ENCODE measurements around the gene CALD1.
A peak's percentile ranks its signal among the peaks of the same experiment; 100 is the strongest.

The CALD1 gene

DNA sequence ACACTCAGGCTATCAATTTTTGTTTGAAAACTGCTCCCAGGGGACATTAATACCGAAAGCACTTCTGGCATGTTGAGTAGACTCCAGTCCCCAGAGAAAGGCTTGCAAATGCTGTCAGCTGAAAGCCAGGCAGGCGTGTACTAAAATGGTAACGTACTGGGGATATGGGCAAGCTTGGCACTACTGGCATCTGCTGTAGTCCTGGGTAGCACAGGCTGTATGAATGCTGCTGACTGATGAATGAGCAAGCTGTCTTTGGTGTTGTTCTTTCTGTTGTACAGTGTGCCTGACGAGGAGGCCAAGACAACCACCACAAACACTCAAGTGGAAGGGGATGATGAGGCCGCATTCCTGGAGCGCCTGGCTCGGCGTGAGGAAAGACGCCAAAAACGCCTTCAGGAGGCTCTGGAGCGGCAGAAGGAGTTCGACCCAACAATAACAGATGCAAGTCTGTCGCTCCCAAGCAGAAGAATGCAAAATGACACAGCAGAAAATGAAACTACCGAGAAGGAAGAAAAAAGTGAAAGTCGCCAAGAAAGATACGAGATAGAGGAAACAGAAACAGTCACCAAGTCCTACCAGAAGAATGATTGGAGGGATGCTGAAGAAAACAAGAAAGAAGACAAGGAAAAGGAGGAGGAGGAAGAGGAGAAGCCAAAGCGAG lies 153.4 kb downstream of the CALD1 start:
- Histone ChIP-seq H3K9me3 (peaks cover 4% of the 10 kb centered on the region; the same call in 1 of the 2 replicates), H3K36me3 (peaks cover 96% of the 10 kb centered on the region), H3K27me3 (no peaks in the 10 kb centered on the region), H3K4me3 (peak overlapping the region; percentile 16; the same call in 1 of the 2 replicates), H3K27ac (peak overlapping the region; percentile 70), H3K4me2 (peak overlapping the region; percentile 81), H3K4me1 (peaks cover 48% of the 10 kb centered on the region), H4K20me1 (peaks cover 31% of the 10 kb centered on the region), H3K9ac (peak overlapping the region; percentile 54; the same call in 1 of the 2 replicates)
- TF ChIP-seq Cebpa-rat (IDR thresholded peaks at IDR 0.05): no peak

DNA sequence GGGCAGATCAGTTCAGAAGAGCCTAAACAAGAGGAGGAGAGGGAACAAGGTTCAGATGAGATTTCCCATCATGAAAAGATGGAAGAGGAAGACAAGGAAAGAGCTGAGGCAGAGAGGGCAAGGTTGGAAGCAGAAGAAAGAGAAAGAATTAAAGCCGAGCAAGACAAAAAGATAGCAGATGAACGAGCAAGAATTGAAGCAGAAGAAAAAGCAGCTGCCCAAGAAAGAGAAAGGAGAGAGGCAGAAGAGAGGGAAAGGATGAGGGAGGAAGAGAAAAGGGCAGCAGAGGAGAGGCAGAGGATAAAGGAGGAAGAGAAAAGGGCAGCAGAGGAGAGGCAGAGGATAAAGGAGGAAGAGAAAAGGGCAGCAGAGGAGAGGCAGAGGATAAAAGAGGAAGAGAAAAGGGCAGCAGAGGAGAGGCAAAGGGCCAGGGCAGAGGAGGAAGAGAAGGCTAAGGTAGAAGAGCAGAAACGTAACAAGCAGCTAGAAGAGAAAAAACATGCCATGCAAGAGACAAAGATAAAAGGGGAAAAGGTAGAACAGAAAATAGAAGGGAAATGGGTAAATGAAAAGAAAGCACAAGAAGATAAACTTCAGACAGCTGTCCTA lies 154.1 kb downstream of the CALD1 start:
- Histone ChIP-seq H3K4me2 (peak overlapping the region; percentile 81), H3K27ac (peak overlapping the region; percentile 70), H3K4me3 (peak overlapping the region; percentile 16; the same call in 1 of the 2 replicates), H3K9ac (peak overlapping the region; percentile 54; the same call in 1 of the 2 replicates), H3K4me1 (peaks cover 48% of the 10 kb centered on the region), H3K9me3 (peaks cover 3% of the 10 kb centered on the region; the same call in 1 of the 2 replicates), H3K36me3 (peaks cover 96% of the 10 kb centered on the region), H3K27me3 (no peaks in the 10 kb centered on the region), H4K20me1 (peaks cover 31% of the 10 kb centered on the region)
- TF ChIP-seq Cebpa-rat (IDR thresholded peaks at IDR 0.05): no peak

DNA sequence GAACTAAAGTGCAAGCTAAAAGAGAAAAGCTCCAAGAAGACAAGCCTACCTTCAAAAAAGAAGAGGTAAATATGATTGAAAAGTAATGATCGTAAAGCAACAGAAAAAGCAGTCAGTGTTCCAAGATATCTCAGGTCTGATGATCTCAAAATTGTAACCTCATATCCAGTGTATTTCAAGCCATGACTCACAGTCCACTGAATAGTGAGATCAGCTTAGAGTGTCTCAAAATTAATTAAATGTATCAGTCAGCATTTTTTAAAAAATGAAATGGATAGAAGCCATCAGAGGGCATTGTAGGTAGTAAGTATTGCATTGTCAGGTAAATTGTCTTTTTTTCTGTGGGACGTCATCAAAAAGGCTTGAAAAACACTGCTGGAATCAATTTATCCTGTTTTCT lies 156.3 kb downstream of the CALD1 start:
- peaks cover 39% of the 10 kb centered on the region for H3K4me1 ChIP-seq
- no peak for TF ChIP-seq Cebpa-rat (IDR thresholded peaks at IDR 0.05)
- no peak overlapping the region for H3K4me3 ChIP-seq
- no peak overlapping the region for H3K27ac ChIP-seq
- H3K9ac ChIP-seq: no peak overlapping the region
- peaks cover 22% of the 10 kb centered on the region for H4K20me1 ChIP-seq
- H3K27me3 ChIP-seq: no peaks in the 10 kb centered on the region
- no peaks in the 10 kb centered on the region for H3K9me3 ChIP-seq
- peaks cover 96% of the 10 kb centered on the region for H3K36me3 ChIP-seq
- H3K4me2 ChIP-seq: no peak overlapping the region

DNA sequence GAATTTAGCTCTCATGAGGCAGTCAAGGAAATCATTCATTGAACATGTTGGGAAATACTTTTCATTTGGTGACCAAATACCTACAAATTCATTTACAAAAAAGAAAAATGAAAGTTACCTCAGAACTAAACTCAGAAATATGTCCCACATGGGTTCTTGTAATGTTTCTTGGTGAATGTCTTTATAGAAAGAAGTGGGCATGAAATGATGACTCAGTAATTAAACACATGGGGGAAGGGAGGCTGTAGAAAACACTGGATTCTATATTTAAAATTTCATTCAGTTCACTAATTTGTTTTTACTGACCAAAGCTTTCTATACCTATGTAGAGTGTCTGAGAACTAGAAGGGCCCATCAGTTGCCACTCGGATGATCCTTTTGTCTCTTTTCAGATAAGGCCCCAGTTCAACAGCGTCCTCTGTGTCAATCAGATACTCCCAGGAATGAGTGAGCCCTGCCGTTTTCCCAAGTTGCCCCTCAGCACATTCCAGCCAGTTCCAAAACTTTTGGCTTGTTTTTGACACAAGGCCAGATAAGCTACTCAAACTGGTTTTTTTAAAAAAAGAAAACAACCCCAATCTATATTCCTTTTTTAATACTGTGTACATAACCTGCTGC lies 157.6 kb downstream of the CALD1 start:
- Histone ChIP-seq H3K4me1 (peaks cover 30% of the 10 kb centered on the region), H3K27me3 (no peaks in the 10 kb centered on the region), H3K36me3 (peaks cover 100% of the 10 kb centered on the region), H3K9me3 (no peaks in the 10 kb centered on the region), H3K9ac (no peak overlapping the region), H3K4me3 (no peak overlapping the region), H3K4me2 (no peak overlapping the region), H4K20me1 (peaks cover 11% of the 10 kb centered on the region), H3K27ac (no peak overlapping the region)
- TF ChIP-seq Cebpa-rat (IDR thresholded peaks at IDR 0.05): no peak

DNA sequence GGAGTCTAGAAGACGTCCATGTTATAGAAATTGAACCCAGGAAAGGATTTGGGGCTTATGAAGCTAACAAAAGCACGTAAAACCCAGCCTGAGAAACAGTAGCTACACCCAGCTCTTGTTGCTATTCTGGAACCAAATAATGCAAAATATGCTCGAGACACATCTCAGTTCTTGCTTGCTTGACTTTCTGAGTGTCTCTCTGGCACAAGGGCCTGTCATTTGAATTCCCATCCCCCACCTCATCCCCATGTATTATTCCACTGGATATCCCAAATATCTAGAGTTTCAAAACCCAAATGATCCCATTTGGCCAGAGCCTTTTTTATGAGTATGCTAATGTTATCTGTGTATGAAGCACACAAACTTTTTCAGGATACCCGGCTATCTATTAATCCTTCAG lies 158.7 kb downstream of the CALD1 start:
- Histone ChIP-seq H3K27me3 (no peaks in the 10 kb centered on the region), H4K20me1 (no peaks in the 10 kb centered on the region), H3K4me1 (peaks cover 27% of the 10 kb centered on the region), H3K4me2 (no peak overlapping the region), H3K9me3 (no peaks in the 10 kb centered on the region), H3K4me3 (no peak overlapping the region), H3K36me3 (peaks cover 92% of the 10 kb centered on the region), H3K9ac (no peak overlapping the region), H3K27ac (no peak overlapping the region)
- no peak for TF ChIP-seq Cebpa-rat (IDR thresholded peaks at IDR 0.05)

DNA sequence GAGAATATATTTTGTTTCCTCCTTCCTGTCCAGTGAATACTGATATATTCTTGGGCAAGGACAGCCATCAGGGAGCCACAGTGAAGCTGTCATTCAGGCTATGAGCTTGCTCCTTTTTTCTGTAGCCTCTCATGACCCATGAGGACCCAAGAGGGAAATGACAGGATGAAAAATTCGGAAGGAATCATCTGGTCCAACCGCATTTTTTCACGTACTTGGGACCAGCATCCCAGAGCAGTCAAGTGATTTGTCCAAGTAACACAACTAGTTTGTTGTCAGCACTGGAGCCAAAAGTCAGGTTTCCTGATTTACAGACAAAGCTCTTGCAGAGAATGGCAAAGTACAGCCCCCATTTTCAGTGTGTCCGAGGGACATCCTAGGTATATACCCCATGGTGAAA lies 159.7 kb downstream of the CALD1 start:
- peaks cover 17% of the 10 kb centered on the region for H3K4me1 ChIP-seq
- no peak overlapping the region for H3K4me2 ChIP-seq
- H3K27me3 ChIP-seq: no peaks in the 10 kb centered on the region
- peaks cover 82% of the 10 kb centered on the region for H3K36me3 ChIP-seq
- H3K27ac ChIP-seq: no peak overlapping the region
- no peaks in the 10 kb centered on the region for H4K20me1 ChIP-seq
- no peak for TF ChIP-seq Cebpa-rat (IDR thresholded peaks at IDR 0.05)
- no peak overlapping the region for H3K9ac ChIP-seq
- no peak overlapping the region for H3K4me3 ChIP-seq
- H3K9me3 ChIP-seq: no peaks in the 10 kb centered on the region

DNA sequence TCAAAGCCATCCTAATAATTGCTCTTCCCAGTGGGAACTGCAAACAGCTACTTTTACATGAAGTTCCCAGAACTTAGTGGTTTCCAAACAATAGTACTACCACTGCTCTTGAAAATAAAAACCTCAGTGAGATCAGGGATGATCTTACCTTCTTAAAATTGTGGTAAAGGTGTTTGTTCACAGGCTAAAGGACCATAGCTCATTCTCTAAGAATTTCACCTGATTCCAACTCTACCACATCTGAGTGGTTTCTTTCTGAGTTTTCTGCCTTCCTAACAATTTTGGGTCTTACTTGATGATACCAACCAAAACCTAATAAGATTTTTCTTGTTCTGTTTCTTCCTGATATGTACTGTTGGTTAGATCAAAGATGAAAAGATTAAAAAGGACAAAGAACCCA lies 161.3 kb downstream of the CALD1 start:
- H3K9me3 ChIP-seq: no peaks in the 10 kb centered on the region
- no peaks in the 10 kb centered on the region for H4K20me1 ChIP-seq
- peaks cover 18% of the 10 kb centered on the region for H3K4me1 ChIP-seq
- no peak for TF ChIP-seq Cebpa-rat (IDR thresholded peaks at IDR 0.05)
- no peak overlapping the region for H3K27ac ChIP-seq
- no peak overlapping the region for H3K4me3 ChIP-seq
- H3K27me3 ChIP-seq: no peaks in the 10 kb centered on the region
- H3K9ac ChIP-seq: no peak overlapping the region
- peaks cover 81% of the 10 kb centered on the region for H3K36me3 ChIP-seq
- no peak overlapping the region for H3K4me2 ChIP-seq

DNA sequence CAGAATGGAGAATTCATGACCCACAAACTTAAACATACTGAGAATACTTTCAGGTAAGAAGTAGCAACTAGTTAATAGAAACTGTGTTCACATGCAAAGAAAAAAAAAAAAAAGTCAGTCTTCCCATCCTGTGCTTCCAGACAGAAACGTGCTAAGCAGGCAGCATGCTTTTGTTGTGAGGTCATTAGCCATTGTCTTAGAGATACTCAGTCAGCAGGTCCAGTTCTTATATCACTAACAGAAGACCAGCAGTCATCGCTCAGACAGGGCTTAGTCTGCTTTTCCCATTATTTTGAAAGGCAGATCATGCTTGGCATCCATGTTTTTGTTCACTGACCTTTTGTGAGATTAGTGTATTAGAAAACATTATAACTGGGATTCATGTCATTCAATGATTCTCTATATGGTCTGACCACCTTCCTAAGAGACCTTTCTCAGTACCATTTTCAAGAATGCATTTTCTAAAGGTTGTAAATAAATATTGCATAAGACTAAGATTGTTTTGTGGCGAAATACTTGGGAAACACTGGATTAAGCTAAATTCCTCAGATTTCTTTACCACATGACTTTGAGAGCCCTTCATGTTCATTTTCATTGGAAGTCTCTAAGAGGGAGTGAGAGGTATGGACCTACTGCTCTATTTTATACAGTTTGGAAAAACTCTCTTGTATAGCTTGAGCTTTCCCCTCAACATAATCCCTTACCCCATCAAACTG lies 161.9 kb downstream of the CALD1 start:
- Histone ChIP-seq H3K4me1 (peaks cover 21% of the 10 kb centered on the region), H3K9me3 (no peaks in the 10 kb centered on the region), H3K27me3 (no peaks in the 10 kb centered on the region), H3K27ac (0 out of 2 replicates have a peak overlapping the region, but pooled peaks have one; percentile 51), H3K4me3 (no peak overlapping the region), H4K20me1 (no peaks in the 10 kb centered on the region), H3K4me2 (no peak overlapping the region), H3K9ac (no peak overlapping the region), H3K36me3 (peaks cover 81% of the 10 kb centered on the region)
- no peak for TF ChIP-seq Cebpa-rat (IDR thresholded peaks at IDR 0.05)

DNA sequence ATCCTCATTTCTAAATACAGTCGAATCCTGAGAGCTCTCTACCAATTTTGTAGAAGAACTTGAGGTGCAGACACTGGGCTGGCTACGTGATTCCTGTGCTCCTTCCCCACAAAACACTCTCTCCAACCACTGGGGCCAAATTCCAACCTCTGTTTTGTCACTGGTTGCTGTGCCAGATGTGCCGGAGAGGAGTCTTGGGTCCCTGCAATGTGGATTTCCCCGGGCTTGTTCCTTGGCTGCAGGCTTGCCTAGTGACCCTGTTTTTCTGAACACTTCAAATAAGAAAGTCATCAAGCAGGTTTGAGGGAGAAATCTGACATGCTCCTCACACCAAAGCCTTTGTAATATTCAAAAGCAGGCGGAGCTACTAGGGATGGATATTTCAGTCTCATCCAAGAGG lies 162.5 kb downstream of the CALD1 start:
- H3K4me2 ChIP-seq: no peak overlapping the region
- H3K9ac ChIP-seq: no peak overlapping the region
- H3K36me3 ChIP-seq: peaks cover 81% of the 10 kb centered on the region
- H3K27me3 ChIP-seq: no peaks in the 10 kb centered on the region
- peaks cover 21% of the 10 kb centered on the region for H3K4me1 ChIP-seq
- 0 out of 2 replicates have a peak overlapping the region, but pooled peaks have one; percentile 51 for H3K27ac ChIP-seq
- H3K4me3 ChIP-seq: no peak overlapping the region
- no peaks in the 10 kb centered on the region for H3K9me3 ChIP-seq
- no peaks in the 10 kb centered on the region for H4K20me1 ChIP-seq
- TF ChIP-seq Cebpa-rat (IDR thresholded peaks at IDR 0.05): no peak
